GM23248 (cell line): ENCODE results near the gene CEBPB. TPM values are rescaled to one million over a fixed set of nuclear protein-coding genes. Genes with fewer than 3 reads are reported as not detected.
"Not testable (repeated sequence)": the region's sequence is repeated elsewhere in the genome, so short reads cannot be mapped to it uniquely, and the experiment has no call there.

Source experiments
- DNase-seq: peaks from one replicate; pipeline ENCODE4 v3.0.0-alpha.2; 2015
- H2AFZ ChIP-seq: fragments of 200-600 bp; sonication (generic); 2 replicates; pipeline ENCODE4 v1.6.1; 2016; ENCODE audit warnings: antibody characterized with exemption
- H3F3A ChIP-seq: fragments of 200-600 bp; sonication (generic); 2 replicates; pipeline ENCODE4 v1.6.1; 2016; ENCODE audit warnings: mild to moderate bottlenecking, antibody characterized with exemption, mixed run types; ENCODE audit not compliant: insufficient read depth
- H3K27ac ChIP-seq: fragments of 200-600 bp; sonication (generic); 2 replicates; pipeline ENCODE4 v1.5.1; 2016; ENCODE audit warnings: mild to moderate bottlenecking
- H3K27me3 ChIP-seq: fragments of 200-600 bp; sonication (generic); replicated peaks from 2 replicates; pipeline ENCODE4 v1.6.1; 2016; ENCODE audit warnings: mild to moderate bottlenecking; ENCODE audit not compliant: insufficient read depth
- H3K36me3 ChIP-seq: fragments of 200-600 bp; sonication (generic); 2 replicates; pipeline ENCODE4 v1.6.1; 2016; ENCODE audit warnings: low read depth, mild to moderate bottlenecking
- H3K4me1 ChIP-seq: fragments of 200-600 bp; sonication (generic); 2 replicates; pipeline ENCODE4 v1.6.1; 2016; ENCODE audit warnings: mild to moderate bottlenecking; ENCODE audit not compliant: insufficient read depth
- H3K4me2 ChIP-seq: fragments of 200-600 bp; sonication (generic); one replicate; pipeline ENCODE4 v1.6.1; 2016; ENCODE audit warnings: mild to moderate bottlenecking; ENCODE audit not compliant: unreplicated experiment
- H3K4me3 ChIP-seq: fragments of 200-600 bp; sonication (generic); 2 replicates; pipeline ENCODE4 v1.5.1; 2016; ENCODE audit warnings: mild to moderate bottlenecking
- H3K79me2 ChIP-seq: fragments of 200-600 bp; sonication (generic); 2 replicates; pipeline ENCODE4 v1.6.1; 2016; ENCODE audit warnings: mild to moderate bottlenecking; ENCODE audit not compliant: insufficient read depth
- H3K9ac ChIP-seq: fragments of 200-600 bp; sonication (generic); 2 replicates; pipeline ENCODE4 v1.6.1; 2016; ENCODE audit warnings: mild to moderate bottlenecking
- H3K9me2 ChIP-seq: fragments of 200-600 bp; sonication (generic); 2 replicates; pipeline ENCODE4 v1.6.1; 2016; ENCODE audit warnings: mixed run types, mild to moderate bottlenecking, moderate library complexity; ENCODE audit not compliant: insufficient read depth
- H3K9me3 ChIP-seq: fragments of 200-600 bp; sonication (generic); one replicate; pipeline ENCODE4 v1.6.1; 2017; ENCODE audit warnings: low read depth
- H4K20me1 ChIP-seq: fragments of 200-600 bp; sonication (generic); 2 replicates; pipeline ENCODE4 v1.6.0; 2016; ENCODE audit not compliant: insufficient read depth
- EZH2 ChIP-seq: fragments of 200-600 bp; sonication (generic); IDR thresholded peaks from 2 replicates; pipeline ENCODE4 v1.6.1; 2018; ENCODE audit warnings: antibody characterized with exemption, mild to moderate bottlenecking; ENCODE audit not compliant: insufficient read depth, poor library complexity, severe bottlenecking
- EZH2phosphoT487 ChIP-seq: fragments of 200-600 bp; sonication (generic); IDR thresholded peaks from 2 replicates; pipeline ENCODE4 v1.6.1; 2018; ENCODE audit warnings: antibody characterized with exemption, moderate library complexity, mild to moderate bottlenecking, low read depth; ENCODE audit not compliant: insufficient read depth
- WGBS, 2 experiments: methylation state at CpG; one replicate each; pipeline ENCODE4 v1.1.6; 2015 to 2017; ENCODE audit warnings: low lambda C conversion rate in 2 of 2, low coverage in 1 of 2; ENCODE audit errors: missing lambda C conversion rate in 2 of 2; 5-methylcytosine and 5-hydroxymethylcytosine counted together
- in situ Hi-C: fragments of 300-500 bp; cut with MboI; formaldehyde crosslinking; loops from 2 replicates; pipeline ENCODE4 v1.15.0; 2020
- polyA plus RNA-seq: library from polyadenylated mRNA; unstranded; fragments of >200 nt; fragmentation: Nextera tagmentation; extraction: Ambion mirVana; gene quantifications from 2 replicates; pipeline ENCODE4 v1.2.1, GENCODE V29; 2016
- total RNA-seq: library from RNA; depleted of rRNA; stranded (reverse); fragments of >200 nt; shearing (Covaris generic); gene quantifications from 2 replicates; pipeline ENCODE4 v1.2.3, GENCODE V29; 2014

CEBPB gene
- total and polyA plus RNA-seq, 2 experiments from 2014 or later = 47.1 to 73.8 TPM

DNA sequence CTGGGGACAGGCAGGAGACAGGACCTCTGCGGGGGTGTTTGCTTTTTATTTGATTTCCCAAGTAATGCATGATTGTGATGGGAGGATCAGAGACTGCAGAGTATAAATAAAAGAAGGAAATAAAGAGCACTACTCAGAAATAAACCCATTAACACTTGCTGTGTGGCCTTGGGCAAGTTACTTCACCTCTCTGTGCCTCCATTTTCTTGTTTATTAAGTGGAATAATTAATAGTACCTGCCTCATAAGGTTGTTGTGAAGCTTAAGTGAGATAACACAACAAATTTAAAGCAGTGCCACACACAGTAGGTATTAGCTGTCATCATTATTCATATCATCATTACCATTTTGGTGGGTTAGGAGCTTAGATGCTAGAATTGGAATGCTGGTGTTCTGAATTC, 8.1 kb downstream of the CEBPB start:
- no peak overlapping the region for H2AFZ ChIP-seq
- H4K20me1 ChIP-seq = no peaks in the 10 kb centered on the region
- H3K9me2 ChIP-seq = no peaks in the 10 kb centered on the region
- in situ Hi-C loops = loop anchor here (25.0 kb wide), 1 partner anchor 539 kb away; the partner anchor contains the start of gene PARD6B
- H3K36me3 ChIP-seq = peaks cover 17% of the 10 kb centered on the region; the same call in 1 of the 2 replicates
- no peaks in the 10 kb centered on the region for H3K9me3 ChIP-seq
- peaks cover 36% of the 10 kb centered on the region for H3F3A ChIP-seq
- no peaks in the 10 kb centered on the region for H3K27me3 ChIP-seq
- H3K4me1 ChIP-seq = peaks cover 12% of the 10 kb centered on the region
- no peak for DNase-seq
- H3K4me2 ChIP-seq = no peak overlapping the region
- TF ChIP-seq EZH2 (no peak), EZH2phosphoT487 (no peak)
- H3K79me2 ChIP-seq = peaks cover 19% of the 10 kb centered on the region
- no peak overlapping the region for H3K9ac ChIP-seq
- WGBS, 2 experiments = 100% methylated on average over 1 of the region's 1 CpG; no CpG with 5 or more reads in 1 of the 2 experiments
- no peak overlapping the region for H3K27ac ChIP-seq
- no peak overlapping the region for H3K4me3 ChIP-seq

- H3K9ac ChIP-seq = no peak overlapping the region
- peaks cover 3% of the 10 kb centered on the region for H3K4me1 ChIP-seq
- no peaks in the 10 kb centered on the region for H3K9me2 ChIP-seq
- H4K20me1 ChIP-seq = no peaks in the 10 kb centered on the region
- H2AFZ ChIP-seq = no peak overlapping the region
- no peak overlapping the region for H3K4me2 ChIP-seq
- no peak for TF ChIP-seq EZH2phosphoT487
- TF ChIP-seq EZH2 = no peak
- peaks cover 9% of the 10 kb centered on the region for H3K79me2 ChIP-seq
- H3K9me3 ChIP-seq = no peaks in the 10 kb centered on the region
- H3K4me3 ChIP-seq = no peak overlapping the region
- DNase-seq = no peak
- H3K27me3 ChIP-seq = no peaks in the 10 kb centered on the region
- in situ Hi-C loops = loop anchor here (25.0 kb wide), 1 partner anchor 538 kb away; the partner anchor contains the start of gene PARD6B
- WGBS, 2 experiments = 86 to 90% methylated on average over 4 of the region's 4 CpGs
- peaks cover 9% of the 10 kb centered on the region; the same call in 1 of the 2 replicates for H3K36me3 ChIP-seq
- H3K27ac ChIP-seq = no peak overlapping the region
- peaks cover 27% of the 10 kb centered on the region for H3F3A ChIP-seq
Measured at GRCh38 chr20:50199703-50200102, 9.1 kb downstream of the CEBPB start.

DNA sequence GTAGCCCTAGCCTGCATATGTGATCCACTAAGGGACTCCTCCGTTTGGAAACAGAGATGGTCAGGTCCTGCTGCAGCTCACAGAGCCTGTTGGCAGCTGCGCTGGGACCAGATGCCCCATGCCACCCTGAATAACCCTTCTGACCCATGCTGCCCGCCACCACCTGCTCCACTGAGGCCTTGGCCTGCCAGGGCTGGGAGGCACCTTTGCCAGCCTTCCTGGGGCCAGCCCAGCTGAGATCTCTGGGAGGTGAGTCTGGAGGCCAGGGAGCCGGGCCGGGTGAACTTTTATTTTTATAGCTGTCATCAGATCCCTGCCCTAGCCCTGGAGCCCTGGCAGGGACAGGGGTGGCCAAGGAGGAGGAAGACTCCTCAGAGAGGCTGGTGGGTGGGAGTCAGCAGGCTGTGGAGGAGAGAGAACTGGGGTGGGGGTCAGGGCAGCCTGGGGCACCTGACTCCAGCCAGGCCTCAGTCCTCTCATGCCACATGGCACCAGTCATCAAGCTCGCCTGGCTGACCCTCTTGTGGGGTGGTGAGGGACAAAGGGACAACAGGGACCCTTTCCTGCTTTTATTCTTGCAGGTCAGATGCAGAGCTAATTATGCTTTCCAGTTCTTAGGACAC, 10.0 kb downstream of the CEBPB start:
- H4K20me1 ChIP-seq = no peaks in the 10 kb centered on the region
- peaks cover 18% of the 10 kb centered on the region; the same call in 1 of the 2 replicates for H3F3A ChIP-seq
- no peak for DNase-seq
- TF ChIP-seq EZH2 = no peak
- TF ChIP-seq EZH2phosphoT487 = no peak
- H3K4me3 ChIP-seq = no peak overlapping the region
- no peaks in the 10 kb centered on the region for H3K27me3 ChIP-seq
- H3K4me1 ChIP-seq = no peaks in the 10 kb centered on the region
- H3K36me3 ChIP-seq = 0 out of 2 replicates have a peak, but pooled peaks cover 8% of the 10 kb centered on the region
- in situ Hi-C loops = no loop called here
- 0 out of 2 replicates have a peak, but pooled peaks cover 3% of the 10 kb centered on the region for H3K79me2 ChIP-seq
- no peak overlapping the region for H3K27ac ChIP-seq
- H2AFZ ChIP-seq = no peak overlapping the region
- WGBS, 2 experiments = 91 to 94% methylated on average over 6 of the region's 6 CpGs
- no peak overlapping the region for H3K4me2 ChIP-seq
- H3K9ac ChIP-seq = no peak overlapping the region
- no peaks in the 10 kb centered on the region for H3K9me3 ChIP-seq
- H3K9me2 ChIP-seq = no peaks in the 10 kb centered on the region

- DNase-seq, H3K4me2 ChIP-seq, H3K27me3 ChIP-seq, H3K36me3 ChIP-seq, H2AFZ ChIP-seq, H4K20me1 ChIP-seq, H3K9ac ChIP-seq, H3K9me3 ChIP-seq, H3K4me3 ChIP-seq, H3K27ac ChIP-seq, in situ Hi-C loops, H3K79me2 ChIP-seq, H3K4me1 ChIP-seq, H3K9me2 ChIP-seq: not testable (repeated sequence)
- 93 to 96% methylated on average over 7 of the region's 7 CpGs for WGBS, 2 experiments
- peaks cover 14% of the 10 kb centered on the region; the same call in 1 of the 2 replicates for H3F3A ChIP-seq
Measured at GRCh38 chr20:50201710-50202109, 11.1 kb downstream of the CEBPB start.
